SK-N-SH treated with all-trans-retinoic acid at 6 μM for 48 hours (cell line): ENCODE results near the gene DCAF6.

Experiments
- ATAC-seq: fragments of 200-7000 bp; cut with Tn5 transposase; 3 replicates; pipeline ENCODE4 v1.9.1; 2020; ENCODE audit warnings: mild to moderate bottlenecking, moderate library complexity
- BACH2 ChIP-seq: fragments of 250-450 bp; sonication (Bioruptor Pico); IDR thresholded peaks from 2 replicates; pipeline ENCODE4 v1.9.0; 2021; ENCODE audit warnings: mild to moderate bottlenecking, borderline replicate concordance
- CSDC2 ChIP-seq: fragments of 250-450 bp; sonication (Bioruptor Pico); IDR thresholded peaks from 2 replicates; pipeline ENCODE4 v1.5.0; 2020; ENCODE audit warnings: mild to moderate bottlenecking, moderate library complexity
- CSRNP3 ChIP-seq: fragments of 250-450 bp; sonication (Bioruptor Pico); IDR thresholded peaks from 2 replicates; pipeline ENCODE4 v1.5.1; 2021; ENCODE audit warnings: mild to moderate bottlenecking, moderate library complexity
- ESRRG ChIP-seq: fragments of 250-450 bp; sonication (Bioruptor Pico); IDR thresholded peaks from 2 replicates; pipeline ENCODE4 v1.6.1; 2021; ENCODE audit warnings: mild to moderate bottlenecking
- GLIS3 ChIP-seq: fragments of 250-450 bp; sonication (Bioruptor Pico); IDR thresholded peaks from 2 replicates; pipeline ENCODE4 v1.5.0; 2020; ENCODE audit warnings: mild to moderate bottlenecking, moderate library complexity
- ISL1 ChIP-seq: fragments of 250-450 bp; sonication (Bioruptor Pico); IDR thresholded peaks from 2 replicates; pipeline ENCODE4 v2.1.2; 2022; ENCODE audit warnings: mild to moderate bottlenecking, moderate library complexity
- OSR1 ChIP-seq: fragments of 250-450 bp; sonication (Bioruptor Pico); IDR thresholded peaks from 2 replicates; pipeline ENCODE4 v1.8.0; 2022; ENCODE audit warnings: moderate library complexity, mild to moderate bottlenecking, inconsistent platforms
- PATZ1 ChIP-seq: fragments of 250-450 bp; sonication (Bioruptor Pico); IDR thresholded peaks from 2 replicates; pipeline ENCODE4 v1.8.0; 2020; ENCODE audit warnings: mild to moderate bottlenecking, moderate library complexity, borderline replicate concordance
- POU6F1 ChIP-seq: fragments of 250-450 bp; sonication (Bioruptor Pico); IDR thresholded peaks from 2 replicates; pipeline ENCODE4 v1.8.0; 2021; ENCODE audit warnings: low read depth, mild to moderate bottlenecking, moderate library complexity, borderline replicate concordance
- RARB ChIP-seq: fragments of 250-450 bp; sonication (Bioruptor Pico); IDR thresholded peaks from 2 replicates; pipeline ENCODE4 v1.8.0; 2021; ENCODE audit warnings: mild to moderate bottlenecking, moderate library complexity
- TCF4 ChIP-seq: fragments of 250-450 bp; sonication (Bioruptor Pico); IDR thresholded peaks from 2 replicates; pipeline ENCODE4 v1.8.0; 2021; ENCODE audit warnings: mild to moderate bottlenecking, moderate library complexity, borderline replicate concordance
- TOX ChIP-seq: fragments of 250-450 bp; sonication (Bioruptor Pico); IDR thresholded peaks from 2 replicates; pipeline ENCODE4 v1.8.0; 2021; ENCODE audit warnings: mild to moderate bottlenecking, moderate library complexity, borderline replicate concordance
- TSHZ2 ChIP-seq: fragments of 250-450 bp; sonication (Bioruptor Pico); IDR thresholded peaks from 2 replicates; pipeline ENCODE4 v1.5.0; 2020; ENCODE audit warnings: mild to moderate bottlenecking, moderate library complexity
- ZC3H10 ChIP-seq: fragments of 250-450 bp; sonication (Bioruptor Pico); IDR thresholded peaks from 2 replicates; pipeline ENCODE4 v1.5.1; 2021; ENCODE audit warnings: mild to moderate bottlenecking, moderate library complexity
- ZFP3 ChIP-seq: fragments of 250-450 bp; sonication (Bioruptor Pico); IDR thresholded peaks from 2 replicates; pipeline ENCODE4 v1.5.0; 2020; ENCODE audit warnings: mild to moderate bottlenecking, moderate library complexity
- ZFP30 ChIP-seq: fragments of 450-650 bp; formaldehyde crosslinking; IDR thresholded peaks from 2 replicates; pipeline ENCODE4 v1.5.0; 2022; ENCODE audit warnings: mild to moderate bottlenecking, moderate library complexity
- ZNF565 ChIP-seq: fragments of 450-650 bp; formaldehyde crosslinking; conservative IDR thresholded peaks from 2 replicates; pipeline ENCODE4 v1.5.0; 2020; ENCODE audit warnings: low read depth, mild to moderate bottlenecking, moderate library complexity
- ZNF70 ChIP-seq: fragments of 450-650 bp; formaldehyde crosslinking; IDR thresholded peaks from 2 replicates; pipeline ENCODE4 v1.5.0; 2020; ENCODE audit warnings: mild to moderate bottlenecking, moderate library complexity
- ZNF8 ChIP-seq: fragments of 450-650 bp; formaldehyde crosslinking; IDR thresholded peaks from 2 replicates; pipeline ENCODE4 v1.5.0; 2020; ENCODE audit warnings: mild to moderate bottlenecking, moderate library complexity

The DCAF6 gene

GRCh38 chr1:168089979-168090337 is 153.5 kb downstream of the DCAF6 start:
- TF ChIP-seq POU6F1 (CRISPR knock-in tag), result no peak
- TF ChIP-seq ISL1 (CRISPR knock-in tag), result no peak
- no peak for TF ChIP-seq ZNF8 (CRISPR knock-in tag)
- no peak for TF ChIP-seq CSDC2
- no peak for TF ChIP-seq TOX (CRISPR knock-in tag)
- no peak for TF ChIP-seq TSHZ2 (CRISPR knock-in tag)
- TF ChIP-seq TCF4 (CRISPR knock-in tag), result no peak
- TF ChIP-seq PATZ1 (CRISPR knock-in tag), result no peak
- no peak for TF ChIP-seq OSR1 (CRISPR knock-in tag)
- TF ChIP-seq BACH2, result no peak
- TF ChIP-seq ZNF70, result no peak
- no peak for TF ChIP-seq ZFP30 (CRISPR knock-in tag)
- no peak for TF ChIP-seq ESRRG (CRISPR knock-in tag)
- no peak for TF ChIP-seq CSRNP3
- no peak for TF ChIP-seq ZNF565 (CRISPR knock-in tag)
- TF ChIP-seq RARB (CRISPR knock-in tag), result no peak
- TF ChIP-seq, all 23 proteins: peak for 0
- ATAC-seq, result no peak

GRCh38 chr1:168090395-168090794 is 153.9 kb downstream of the DCAF6 start:
- TF ChIP-seq POU6F1 (CRISPR knock-in tag) (no peak), ZFP30 (CRISPR knock-in tag) (no peak), BACH2 (no peak), CSRNP3 (no peak)
- ATAC-seq, result no peak

- no peak for ATAC-seq
- TF ChIP-seq CSDC2, result no peak
- TF ChIP-seq ZC3H10 (CRISPR knock-in tag), result no peak
- no peak for TF ChIP-seq POU6F1 (CRISPR knock-in tag)
- no peak for TF ChIP-seq ISL1 (CRISPR knock-in tag)
- no peak for TF ChIP-seq TOX (CRISPR knock-in tag)
- TF ChIP-seq PATZ1 (CRISPR knock-in tag), result no peak
- TF ChIP-seq ESRRG (CRISPR knock-in tag), result no peak
- TF ChIP-seq ZNF70, result no peak
- TF ChIP-seq TSHZ2 (CRISPR knock-in tag), result no peak
- no peak for TF ChIP-seq GLIS3 (CRISPR knock-in tag)
- no peak for TF ChIP-seq BACH2
- TF ChIP-seq ZFP3 (CRISPR knock-in tag), result no peak
- no peak for TF ChIP-seq OSR1 (CRISPR knock-in tag)
These were observed 154.6 kb downstream of the DCAF6 start for GRCh38 chr1:168091063-168091462.
